Measurements from ENCODE around the gene LIN7B. TPM values are rescaled to one million over a fixed set of nuclear protein-coding genes. Genes with fewer than 3 reads are reported as not detected.
"Not testable (repeated sequence)": the region's sequence is repeated elsewhere in the genome, so short reads cannot be mapped to it uniquely, and the experiment has no call there.

The LIN7B gene
- total RNA-seq, 4 donors from 2014 or later = 6.5 to 19.8 (median 13.2) TPM

DNA sequence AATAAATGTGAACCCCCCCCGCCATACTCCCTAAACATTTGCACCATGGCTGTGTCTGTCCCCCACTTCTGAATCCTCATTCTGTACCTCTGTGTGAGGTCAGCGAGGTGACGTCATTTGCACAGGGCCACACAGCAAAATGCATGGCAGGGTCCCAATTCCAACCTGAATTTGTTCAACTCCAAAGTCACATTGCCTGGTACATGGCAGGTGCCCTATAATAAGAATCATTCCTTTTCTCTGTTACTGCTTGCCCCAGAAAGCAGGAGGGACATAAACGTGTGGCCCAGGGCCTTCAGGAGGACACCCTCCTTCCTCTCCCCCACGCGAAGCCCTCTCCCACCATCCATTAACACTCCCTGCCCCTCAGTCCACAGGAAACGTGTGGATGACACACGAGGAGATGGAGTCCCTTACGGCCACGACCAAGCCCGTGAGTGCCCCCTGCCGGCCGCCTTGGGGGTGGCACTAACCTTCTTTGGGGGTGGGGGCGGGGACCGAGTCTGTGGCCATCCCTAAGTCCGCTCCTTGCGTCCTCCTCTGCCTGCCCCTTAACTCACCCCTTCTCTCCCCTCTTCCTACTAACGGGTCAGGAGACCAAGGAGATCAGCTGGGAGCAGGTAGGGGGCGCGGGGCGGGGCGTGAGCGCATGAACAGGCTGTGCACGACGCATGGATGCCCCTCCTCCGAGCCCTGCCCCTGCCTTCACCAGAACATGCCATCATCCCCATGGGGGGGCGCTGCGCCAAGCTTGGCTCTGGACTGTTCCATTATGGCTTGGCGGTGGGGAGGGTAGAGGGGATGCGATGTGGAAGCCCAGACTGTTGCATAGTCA is 31.6 kb downstream of the LIN7B start:
- 0 to 83% methylated on average over 1 to 11 of the region's 30 CpGs for WGBS, 2 donors (ENCODE audit: low coverage in 1 of 2)
- Histone ChIP-seq H3K4me3 (peak overlapping the region in 1 of 2 donors; percentile 26), H3K9me3 (no peaks in the 10 kb centered on the region), H3K4me1 (peaks cover 0 to 57% (median 29%) of the 10 kb centered on the region in 3 donors), H3K27me3 (no peaks in the 10 kb centered on the region), H3K36me3 (no peaks in the 10 kb centered on the region), H3K27ac (peak overlapping the region in 2 of 4 donors; percentile 33 to 50)
- TF ChIP-seq, protein P1, sequence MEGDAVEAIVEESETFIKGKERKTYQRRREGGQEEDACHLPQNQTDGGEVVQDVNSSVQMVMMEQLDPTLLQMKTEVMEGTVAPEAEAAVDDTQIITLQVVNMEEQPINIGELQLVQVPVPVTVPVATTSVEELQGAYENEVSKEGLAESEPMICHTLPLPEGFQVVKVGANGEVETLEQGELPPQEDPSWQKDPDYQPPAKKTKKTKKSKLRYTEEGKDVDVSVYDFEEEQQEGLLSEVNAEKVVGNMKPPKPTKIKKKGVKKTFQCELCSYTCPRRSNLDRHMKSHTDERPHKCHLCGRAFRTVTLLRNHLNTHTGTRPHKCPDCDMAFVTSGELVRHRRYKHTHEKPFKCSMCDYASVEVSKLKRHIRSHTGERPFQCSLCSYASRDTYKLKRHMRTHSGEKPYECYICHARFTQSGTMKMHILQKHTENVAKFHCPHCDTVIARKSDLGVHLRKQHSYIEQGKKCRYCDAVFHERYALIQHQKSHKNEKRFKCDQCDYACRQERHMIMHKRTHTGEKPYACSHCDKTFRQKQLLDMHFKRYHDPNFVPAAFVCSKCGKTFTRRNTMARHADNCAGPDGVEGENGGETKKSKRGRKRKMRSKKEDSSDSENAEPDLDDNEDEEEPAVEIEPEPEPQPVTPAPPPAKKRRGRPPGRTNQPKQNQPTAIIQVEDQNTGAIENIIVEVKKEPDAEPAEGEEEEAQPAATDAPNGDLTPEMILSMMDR (IDR thresholded peaks at IDR 0.05) = peak in 3 of 4 experiments; percentile 74 to 97 (median 75)
- TF ChIP-seq EP300 (IDR thresholded peaks at IDR 0.05) (no peak), POLR2A (IDR thresholded peaks at IDR 0.05) (no peak), POLR2AphosphoS5 (IDR thresholded peaks at IDR 0.05) (no peak)
- peak; percentile 13 for ATAC-seq

DNA sequence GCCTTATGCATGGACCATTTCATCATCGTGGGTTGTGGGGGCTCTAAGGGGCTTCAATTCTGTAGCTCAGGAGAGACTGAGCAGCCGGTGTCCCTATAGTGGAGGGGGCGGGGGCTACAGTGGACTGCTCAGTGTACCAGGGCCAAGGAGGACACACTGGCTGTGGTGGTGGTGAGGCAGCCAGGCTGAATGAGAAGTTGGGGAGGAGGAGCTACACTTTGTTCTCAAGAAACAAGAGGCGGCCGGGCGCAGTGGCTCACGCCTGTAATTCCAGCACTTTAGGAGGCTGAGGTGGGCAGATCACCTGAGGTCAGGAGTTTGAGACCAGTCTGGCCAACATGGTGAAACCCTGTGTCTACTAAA is 32.2 kb downstream of the LIN7B start:
- peak overlapping the region in 2 of 4 donors; percentile 33 to 50 for H3K27ac ChIP-seq
- not testable (repeated sequence) for H3K36me3 ChIP-seq, ATAC-seq, H3K27me3 ChIP-seq, H3K9me3 ChIP-seq
- peak overlapping the region in 1 of 2 donors; percentile 26 for H3K4me3 ChIP-seq
- WGBS, 2 donors (ENCODE audit: low coverage in 1 of 2) = 10 to 14% methylated on average over 2 to 7 of the region's 7 CpGs
- H3K4me1 ChIP-seq = peaks cover 0 to 63% (median 35%) of the 10 kb centered on the region in 3 donors

DNA sequence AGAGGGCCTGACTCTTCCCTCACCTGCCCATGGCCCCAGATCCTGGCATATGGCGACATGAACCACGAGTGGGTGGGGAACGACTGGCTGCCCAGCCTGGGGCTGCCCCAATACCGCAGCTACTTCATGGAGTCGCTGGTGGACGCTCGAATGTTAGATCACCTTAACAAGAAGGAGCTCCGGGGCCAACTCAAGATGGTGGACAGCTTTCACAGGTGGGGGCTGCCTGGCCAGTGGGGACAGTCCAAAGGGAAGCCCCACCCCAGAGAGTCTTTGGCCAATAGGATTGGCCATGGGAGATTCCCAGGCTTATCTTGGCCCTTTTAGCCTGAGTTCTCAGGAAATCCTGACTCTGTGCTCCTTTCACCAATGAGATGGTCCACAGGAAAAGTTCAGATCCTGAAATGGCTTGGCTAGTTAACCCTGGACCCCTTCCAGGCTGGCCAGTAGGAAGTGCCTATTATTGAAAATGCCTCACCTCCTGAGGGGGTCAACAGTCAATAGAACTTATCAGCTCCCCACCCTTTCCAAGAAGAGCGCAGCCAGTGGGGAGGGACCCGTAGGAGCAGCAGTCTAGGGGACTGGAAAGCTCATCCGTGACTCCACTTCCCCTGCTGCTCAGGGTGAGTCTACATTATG is 34.0 kb downstream of the LIN7B start:
- Histone ChIP-seq H3K27ac (peak overlapping the region in 3 of 4 donors; percentile 82 to 88 (median 83)), H3K9me3 (no peaks in the 10 kb centered on the region), H3K4me1 (peaks cover 0 to 57% (median 30%) of the 10 kb centered on the region in 3 donors), H3K36me3 (no peaks in the 10 kb centered on the region), H3K4me3 (peak overlapping the region in 1 of 2 donors; percentile 77), H3K27me3 (no peaks in the 10 kb centered on the region)
- ATAC-seq = no peak
- WGBS, 2 donors (ENCODE audit: low coverage in 1 of 2) = no CpG with 5 or more reads among the region's 11 CpGs
- no peak for TF ChIP-seq EP300 (IDR thresholded peaks at IDR 0.05)
- no peak for TF ChIP-seq POLR2A (IDR thresholded peaks at IDR 0.05)
- TF ChIP-seq POLR2AphosphoS5 (IDR thresholded peaks at IDR 0.05) = no peak
- TF ChIP-seq, protein P1 (IDR thresholded peaks at IDR 0.05) = no peak

DNA sequence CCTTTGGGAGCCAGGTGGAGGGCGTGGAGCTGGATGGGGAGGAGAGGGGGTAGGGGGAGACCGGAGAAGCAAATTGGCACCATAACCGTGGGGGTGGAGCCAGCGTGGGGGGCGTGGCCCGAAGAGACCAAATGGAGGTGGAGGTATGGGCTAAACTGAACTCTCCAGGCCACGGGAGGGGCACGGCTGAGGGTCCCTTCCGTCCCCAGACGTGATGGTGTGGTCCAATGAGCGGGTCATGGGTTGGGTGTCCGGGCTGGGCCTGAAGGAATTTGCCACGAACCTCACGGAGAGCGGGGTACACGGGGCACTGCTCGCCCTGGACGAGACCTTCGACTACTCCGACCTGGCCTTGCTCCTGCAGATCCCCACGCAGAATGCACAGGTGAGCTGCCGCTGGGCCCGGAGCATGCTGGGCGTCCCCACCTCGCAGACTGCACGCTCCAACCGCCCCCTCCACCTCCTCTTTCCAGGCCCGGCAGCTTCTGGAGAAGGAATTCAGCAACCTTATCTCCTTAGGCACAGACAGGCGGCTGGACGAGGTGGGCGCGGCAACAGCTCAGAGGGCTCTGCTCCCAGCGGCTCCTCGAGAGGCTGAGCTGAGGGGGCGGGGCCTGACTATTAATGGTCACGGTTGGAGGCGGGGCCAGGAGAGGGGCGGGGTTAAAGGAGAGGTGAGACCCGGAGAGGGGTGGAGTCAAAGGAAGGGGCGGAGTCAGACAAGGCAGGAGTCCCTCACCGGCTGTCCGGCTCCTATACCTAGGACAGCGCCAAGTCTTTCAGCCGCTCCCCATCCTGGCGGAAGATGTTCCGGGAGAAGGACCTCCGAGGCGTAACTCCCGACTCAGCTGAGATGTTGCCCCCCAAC is 34.8 kb downstream of the LIN7B start:
- Histone ChIP-seq H3K27ac (peak overlapping the region; percentile 29 to 88 (median 82)), H3K9me3 (no peaks in the 10 kb centered on the region), H3K4me3 (peak overlapping the region; percentile 66 to 77), H3K4me1 (peaks cover 0 to 53% (median 28%) of the 10 kb centered on the region in 3 donors), H3K36me3 (no peaks in the 10 kb centered on the region), H3K27me3 (no peaks in the 10 kb centered on the region)
- no peak for TF ChIP-seq EP300 (IDR thresholded peaks at IDR 0.05)
- TF ChIP-seq, protein P1 (IDR thresholded peaks at IDR 0.05) = no peak
- peak; percentile 4 to 14 for TF ChIP-seq POLR2A (IDR thresholded peaks at IDR 0.05)
- peak; percentile 80 for ATAC-seq
- 2 to 4% methylated on average over 6 to 18 of the region's 49 CpGs for WGBS, 2 donors (ENCODE audit: low coverage in 1 of 2)

DNA sequence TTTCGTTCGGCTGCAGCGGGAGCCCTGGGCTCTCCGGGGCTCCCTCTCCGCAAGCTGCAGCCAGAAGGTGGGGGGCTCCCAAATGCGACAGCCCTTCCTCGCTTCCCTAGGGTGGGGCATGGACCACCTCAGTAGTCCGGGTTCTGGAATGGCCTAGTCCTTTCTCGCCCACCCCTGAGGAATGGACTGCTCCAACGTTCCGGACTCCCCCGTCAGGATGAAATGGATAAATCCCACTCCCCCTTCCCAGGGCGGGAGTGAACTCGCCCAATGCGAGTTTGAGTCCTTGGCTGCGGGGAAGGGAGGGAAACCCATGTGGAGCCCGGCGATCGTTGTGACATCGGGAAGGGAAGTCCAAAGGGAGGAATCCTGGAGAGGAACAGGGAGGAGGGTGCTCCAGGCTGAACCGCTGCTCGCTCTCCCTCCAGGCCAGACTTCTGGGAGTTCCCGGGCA is 35.5 kb downstream of the LIN7B start:
- Histone ChIP-seq H3K27me3 (no peaks in the 10 kb centered on the region), H3K9me3 (no peaks in the 10 kb centered on the region), H3K4me3 (peak overlapping the region; percentile 66 to 77), H3K4me1 (peaks cover 0 to 53% (median 28%) of the 10 kb centered on the region in 3 donors), H3K27ac (peak overlapping the region; percentile 29 to 88 (median 82)), H3K36me3 (no peaks in the 10 kb centered on the region)
- WGBS, 2 donors (ENCODE audit: low coverage in 1 of 2) = 0% methylated on average over 7 of the region's 23 CpGs; no CpG with 5 or more reads in 1 of the 2 donors
- TF ChIP-seq POLR2A (IDR thresholded peaks at IDR 0.05) (no peak), POLR2AphosphoS5 (IDR thresholded peaks at IDR 0.05) (peak; percentile 19)
- TF ChIP-seq, protein P1 (IDR thresholded peaks at IDR 0.05) = peak in 1 of 4 experiments; percentile 20
- peak; percentile 67 for ATAC-seq

Data from gastroesophageal sphincter (tissue), 4 donors.